MM.1S (cell line): ENCODE results near the gene PLA2G4A.

Experiments used
- DNase-seq: peaks from one replicate; pipeline ENCODE4 v3.0.0-alpha.2; 2015
- H2AFZ ChIP-seq: fragments of 300-600 bp; sonication (generic); 2 replicates; pipeline ENCODE4 v1.6.0; 2016; ENCODE audit warnings: antibody characterized with exemption, low read length
- H3F3A ChIP-seq: fragments of 300-600 bp; sonication (generic); 2 replicates; pipeline ENCODE4 v1.6.1; 2016; ENCODE audit warnings: mild to moderate bottlenecking, antibody characterized with exemption, low read length, moderate library complexity, mixed read lengths; ENCODE audit not compliant: insufficient read depth
- H3K27ac ChIP-seq: fragments of 300-600 bp; sonication (generic); 2 replicates; pipeline ENCODE4 v1.5.1; 2016; ENCODE audit warnings: mild to moderate bottlenecking, low read length
- H3K27me3 ChIP-seq: fragments of 300-600 bp; sonication (generic); replicated peaks from 2 replicates; pipeline ENCODE4 v1.6.0; 2016; ENCODE audit warnings: low read length; ENCODE audit not compliant: insufficient read depth
- H3K36me3 ChIP-seq: fragments of 300-600 bp; sonication (generic); replicated peaks from 2 replicates; pipeline ENCODE4 v1.6.1; 2016; ENCODE audit warnings: mild to moderate bottlenecking, low read length, mixed read lengths; ENCODE audit not compliant: insufficient read depth
- H3K4me1 ChIP-seq: fragments of 300-600 bp; sonication (generic); 2 replicates; pipeline ENCODE4 v1.6.1; 2016; ENCODE audit warnings: low read length, mixed read lengths
- H3K4me2 ChIP-seq: fragments of 300-600 bp; sonication (generic); 2 replicates; pipeline ENCODE4 v1.6.0; 2016; ENCODE audit warnings: low read depth, low read length
- H3K4me3 ChIP-seq: fragments of 300-600 bp; sonication (generic); 2 replicates; pipeline ENCODE4 v1.5.1; 2016; ENCODE audit warnings: low read length, mixed read lengths
- H3K79me2 ChIP-seq: fragments of 300-600 bp; sonication (generic); 2 replicates; pipeline ENCODE4 v1.6.1; 2016; ENCODE audit warnings: mixed run types, low read length, mixed read lengths
- H3K9ac ChIP-seq: fragments of 300-600 bp; sonication (generic); 2 replicates; pipeline ENCODE4 v1.6.1; 2016; ENCODE audit warnings: low read length, mixed read lengths
- H3K9me2 ChIP-seq: fragments of 300-600 bp; sonication (generic); replicated peaks from 2 replicates; pipeline ENCODE4 v1.6.1; 2016; ENCODE audit warnings: mild to moderate bottlenecking, low read length, mixed read lengths; ENCODE audit not compliant: insufficient read depth
- H3K9me3 ChIP-seq: fragments of 300-600 bp; sonication (generic); replicated peaks from 2 replicates; pipeline ENCODE4 v1.6.1; 2016; ENCODE audit warnings: mild to moderate bottlenecking, low read length, mixed read lengths; ENCODE audit not compliant: insufficient read depth
- H4K20me1 ChIP-seq: fragments of 300-600 bp; sonication (generic); 2 replicates; pipeline ENCODE4 v1.6.1; 2016; ENCODE audit warnings: mild to moderate bottlenecking, low read length, moderate library complexity, mixed read lengths; ENCODE audit not compliant: insufficient read depth
- EZH2 ChIP-seq: fragments of 300-600 bp; sonication (generic); optimal IDR thresholded peaks from 2 replicates; pipeline ENCODE3; 2017; ENCODE audit warnings: low read depth, mild to moderate bottlenecking, antibody characterized with exemption, low read length, mixed read lengths
- EZH2phosphoT487 ChIP-seq: fragments of 300-600 bp; sonication (generic); IDR thresholded peaks from 2 replicates; pipeline ENCODE4 v1.6.1; 2018; ENCODE audit warnings: antibody characterized with exemption, low read length
- TF ChIP-seq, protein P1 (sequence below): fragments of 300-600 bp; sonication (generic); IDR thresholded peaks from 2 replicates; pipeline ENCODE4 v1.5.1; 2016; ENCODE audit warnings: antibody characterized with exemption, low read length, mixed read lengths

Gene PLA2G4A

DNA sequence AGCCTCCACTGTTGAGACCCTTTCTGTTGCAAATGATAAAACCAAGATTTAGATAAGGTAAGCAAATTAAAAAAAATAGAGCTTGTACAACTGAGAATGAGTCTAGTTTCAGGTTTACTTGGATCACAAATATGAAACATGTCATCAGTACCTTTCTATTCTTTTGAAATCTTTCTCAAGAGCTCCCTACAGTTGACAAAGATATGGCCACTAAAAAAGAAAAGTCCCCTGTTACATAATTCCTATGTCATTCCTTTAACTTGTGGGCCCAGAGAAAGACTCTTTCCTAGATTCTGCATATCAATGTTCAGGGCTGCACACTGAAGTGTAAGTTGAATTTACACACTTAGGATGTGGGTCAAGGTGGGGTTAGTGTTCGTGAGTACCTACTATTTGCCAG, 168.1 kb downstream of the PLA2G4A start:
- Histone ChIP-seq H3K9me2 (no peaks in the 10 kb centered on the region), H3K4me1 (peaks cover 22% of the 10 kb centered on the region), H3K4me3 (no peak overlapping the region), H3K9ac (no peak overlapping the region), H4K20me1 (no peaks in the 10 kb centered on the region), H3F3A (peaks cover 3% of the 10 kb centered on the region; the same call in 1 of the 2 replicates), H3K27ac (no peak overlapping the region), H3K79me2 (no peaks in the 10 kb centered on the region), H3K27me3 (no peaks in the 10 kb centered on the region), H2AFZ (no peak overlapping the region), H3K36me3 (no peaks in the 10 kb centered on the region), H3K9me3 (no peaks in the 10 kb centered on the region), H3K4me2 (no peak overlapping the region)
- DNase-seq: peak; percentile 21
- TF ChIP-seq EZH2 (no peak), EZH2phosphoT487 (no peak)
- TF ChIP-seq, protein P1, sequence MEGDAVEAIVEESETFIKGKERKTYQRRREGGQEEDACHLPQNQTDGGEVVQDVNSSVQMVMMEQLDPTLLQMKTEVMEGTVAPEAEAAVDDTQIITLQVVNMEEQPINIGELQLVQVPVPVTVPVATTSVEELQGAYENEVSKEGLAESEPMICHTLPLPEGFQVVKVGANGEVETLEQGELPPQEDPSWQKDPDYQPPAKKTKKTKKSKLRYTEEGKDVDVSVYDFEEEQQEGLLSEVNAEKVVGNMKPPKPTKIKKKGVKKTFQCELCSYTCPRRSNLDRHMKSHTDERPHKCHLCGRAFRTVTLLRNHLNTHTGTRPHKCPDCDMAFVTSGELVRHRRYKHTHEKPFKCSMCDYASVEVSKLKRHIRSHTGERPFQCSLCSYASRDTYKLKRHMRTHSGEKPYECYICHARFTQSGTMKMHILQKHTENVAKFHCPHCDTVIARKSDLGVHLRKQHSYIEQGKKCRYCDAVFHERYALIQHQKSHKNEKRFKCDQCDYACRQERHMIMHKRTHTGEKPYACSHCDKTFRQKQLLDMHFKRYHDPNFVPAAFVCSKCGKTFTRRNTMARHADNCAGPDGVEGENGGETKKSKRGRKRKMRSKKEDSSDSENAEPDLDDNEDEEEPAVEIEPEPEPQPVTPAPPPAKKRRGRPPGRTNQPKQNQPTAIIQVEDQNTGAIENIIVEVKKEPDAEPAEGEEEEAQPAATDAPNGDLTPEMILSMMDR: no peak

DNA sequence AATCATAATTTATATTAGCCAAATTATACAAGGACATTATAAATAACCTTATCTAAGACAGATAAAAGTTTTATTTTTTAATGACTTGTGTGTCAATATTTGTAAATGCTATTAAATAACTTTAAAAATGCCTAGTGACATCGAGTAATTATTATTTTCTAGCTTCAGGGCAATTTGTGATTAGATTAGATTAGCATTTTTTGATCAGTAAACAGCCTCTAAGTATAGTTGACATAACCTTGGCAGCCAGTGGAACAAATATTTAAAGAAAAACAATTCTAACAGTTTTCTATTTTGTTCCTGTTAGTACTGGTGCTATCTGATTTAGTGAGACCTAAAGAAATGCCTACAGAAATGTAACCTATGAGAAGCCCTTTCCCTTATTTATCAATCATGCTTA, 169.1 kb downstream of the PLA2G4A start:
- Histone ChIP-seq H3K4me2 (no peak overlapping the region), H3F3A (peaks cover 3% of the 10 kb centered on the region; the same call in 1 of the 2 replicates), H3K9ac (no peak overlapping the region), H4K20me1 (no peaks in the 10 kb centered on the region), H3K27me3 (no peaks in the 10 kb centered on the region), H3K27ac (no peak overlapping the region), H3K9me2 (no peaks in the 10 kb centered on the region), H3K9me3 (no peaks in the 10 kb centered on the region), H3K36me3 (no peaks in the 10 kb centered on the region), H2AFZ (no peak overlapping the region), H3K4me3 (no peak overlapping the region), H3K4me1 (peaks cover 22% of the 10 kb centered on the region), H3K79me2 (no peaks in the 10 kb centered on the region)
- no peak for TF ChIP-seq EZH2
- TF ChIP-seq, protein P1: no peak
- TF ChIP-seq EZH2phosphoT487: no peak
- no peak for DNase-seq

- Histone ChIP-seq H3K4me2 (no peak overlapping the region), H3K27me3 (no peaks in the 10 kb centered on the region), H3K9me3 (no peaks in the 10 kb centered on the region), H3F3A (peaks cover 3% of the 10 kb centered on the region; the same call in 1 of the 2 replicates), H3K79me2 (no peaks in the 10 kb centered on the region), H3K36me3 (no peaks in the 10 kb centered on the region), H3K9me2 (no peaks in the 10 kb centered on the region), H3K4me1 (peaks cover 19% of the 10 kb centered on the region), H3K27ac (no peak overlapping the region), H2AFZ (no peak overlapping the region), H3K9ac (no peak overlapping the region), H4K20me1 (no peaks in the 10 kb centered on the region), H3K4me3 (no peak overlapping the region)
- TF ChIP-seq EZH2 (no peak), EZH2phosphoT487 (no peak)
- TF ChIP-seq, protein P1: no peak
- DNase-seq: no peak
Measured at GRCh38 chr1:186999506-186999905, 170.8 kb downstream of the PLA2G4A start.
